ENCODE measurements around the gene ZNF84. TPM values are rescaled to one million over a fixed set of nuclear protein-coding genes. Genes with fewer than 3 reads are reported as not detected.

The ZNF84 gene
- total and polyA plus RNA-seq, 10 of the 15 experiments (the other 5 are each of a cell fraction or from before 2014, with no cell fraction given), result 10.4 to 35.3 (median 16.6) TPM

DNA sequence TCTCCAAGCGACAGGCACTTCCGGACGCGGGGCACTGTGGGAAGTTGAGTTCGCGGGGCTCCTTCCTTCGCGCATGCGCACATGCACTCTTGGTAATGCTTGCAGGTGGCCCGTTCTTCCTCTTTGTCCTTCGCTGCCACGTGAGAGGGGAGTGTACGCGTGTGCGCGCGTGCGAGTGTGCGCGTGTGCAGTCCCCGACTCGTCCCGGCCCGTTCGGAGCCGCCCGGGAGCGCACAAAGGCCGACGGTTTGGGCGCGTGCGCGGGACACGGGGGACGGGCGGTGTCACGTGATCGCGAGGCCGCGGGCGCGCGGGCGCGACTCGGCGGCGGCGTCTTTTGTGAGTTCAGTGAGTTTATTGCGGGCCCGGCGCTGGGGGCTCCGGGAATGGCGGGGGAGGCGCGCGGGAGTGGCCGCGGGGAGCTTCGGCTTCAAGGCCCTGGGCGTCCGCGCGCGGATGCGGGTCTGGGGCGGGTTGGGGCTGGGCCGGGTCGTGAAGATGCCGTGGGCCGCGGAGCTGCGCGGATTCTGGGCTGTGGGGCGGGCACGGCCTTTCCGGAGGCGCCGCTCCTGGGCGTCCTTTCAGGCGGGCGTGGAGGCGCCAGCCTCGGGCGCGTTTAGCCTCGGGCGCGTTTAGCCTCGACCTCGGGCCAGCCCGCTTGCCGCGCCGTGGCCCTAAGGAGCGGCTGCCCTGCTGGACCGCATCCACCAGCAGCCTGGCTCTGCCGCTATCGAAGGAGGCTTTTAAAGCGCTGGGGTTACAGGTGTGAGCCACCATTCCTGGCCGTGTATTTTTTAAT lies at the start of gene ZNF84 (continued):
- TF ChIP-seq MXI1 (IDR thresholded peaks at IDR 0.05; ENCODE audit: low read depth, low read length), result peak; percentile 85
- TF ChIP-seq CREM (IDR thresholded peaks at IDR 0.05; ENCODE audit: low read depth), result peak; percentile 75
- peak; percentile 59; the same call in 1 of the 2 replicates for TF ChIP-seq DPF2 (IDR thresholded peaks at IDR 0.05)
- TF ChIP-seq NFYA (IDR thresholded peaks at IDR 0.05; ENCODE audit: borderline replicate concordance, low read depth, low read length), result no peak

DNA sequence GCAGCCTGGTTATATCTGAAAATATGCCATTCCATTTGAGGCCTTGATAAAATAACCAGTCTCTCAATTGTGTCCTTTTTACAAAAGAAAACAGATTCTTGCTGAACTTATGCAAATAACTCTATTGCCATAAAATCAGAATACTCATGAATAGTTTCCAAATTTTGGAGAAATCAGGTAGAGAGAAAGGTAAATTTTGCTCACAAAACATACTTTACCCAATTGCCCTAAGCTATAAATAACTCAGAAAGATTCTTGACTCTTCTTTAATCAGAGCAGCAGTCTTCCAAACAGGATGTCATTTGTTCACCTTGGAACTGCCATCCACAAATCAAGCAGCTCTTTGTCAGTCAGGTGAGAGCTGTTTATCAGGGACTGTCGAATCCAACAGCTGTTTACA lies 38.6 kb upstream of the ZNF84 start:
- FAIRE-seq (no peak), DNase-seq (ENCODE audit: low read depth, low spot score) (no peak), ATAC-seq (no peak)
- H2AFZ ChIP-seq (ENCODE audit: control insufficient read depth, low read depth, low read length), result no peak overlapping the region
- ChIA-PET POLR2A (no interaction called here), SMC1A (ENCODE audit: uncharacterized antibody, unreplicated experiment) (no interaction called here), CTCF (interaction anchor here (0.6 to 1.2 kb wide), 3 partner anchors 11 to 134 kb away, joined by 3 to 4 read pairs (median 3); no protein-coding TSS in a partner anchor), RAD21 (ENCODE audit: unreplicated experiment) (no interaction called here)
- no peak overlapping the region for H3K4me3 ChIP-seq
- no peaks in the 10 kb centered on the region for H4K20me1 ChIP-seq (ENCODE audit: control insufficient read depth, insufficient read depth)
- intact Hi-C loops (cut with micrococcal nuclease; ENCODE audit: unreplicated experiment) (no loop called here), in situ Hi-C loops (cut with MboI) (no loop called here)
- H3K27ac ChIP-seq (ENCODE audit: control insufficient read depth, insufficient read depth), result no peak overlapping the region
- 48% methylated on average over 1 of the region's 1 CpG for WGBS (ENCODE audit: insufficient coverage, insufficient replicate concordance, low lambda C conversion rate, missing lambda C conversion rate)
- peaks cover 46% of the 10 kb centered on the region for H3K9me3 ChIP-seq (replicated peaks; ENCODE audit: control insufficient read depth, insufficient read depth, low read length)
- H3K27me3 ChIP-seq (replicated peaks in 1 of 2; ENCODE audit: control insufficient read depth in 2 of 2, insufficient read depth in 2 of 2, low read length in 1 of 2), result no peaks in the 10 kb centered on the region
- H3K79me2 ChIP-seq (ENCODE audit: control insufficient read depth, insufficient read depth, low read length), result peaks cover 2% of the 10 kb centered on the region
- no TSS peak for BruUV-seq (replicated peaks)
- peaks cover 4 to 12% of the 10 kb centered on the region in 2 experiments; a peak in 2 of 4 replicates for H3K36me3 ChIP-seq (ENCODE audit: control insufficient read depth in 2 of 2, insufficient read depth in 2 of 2, low read length in 1 of 2)
- no peak overlapping the region for H3K9ac ChIP-seq (ENCODE audit: control insufficient read depth, insufficient read depth, low read length)
- no peaks in the 10 kb centered on the region for H3K4me1 ChIP-seq (ENCODE audit: control insufficient read depth, insufficient read depth, low read length)
- TF ChIP-seq CEBPB (IDR thresholded peaks at IDR 0.05; ENCODE audit: borderline replicate concordance in 1 of 2, low read depth in 2 of 2, low read length in 2 of 2) (no peak), ESRRA (IDR thresholded peaks at IDR 0.05; ENCODE audit: low read length) (no peak), NFIC (IDR thresholded peaks at IDR 0.05; ENCODE audit: low read depth, low read length) (no peak), SUZ12 (IDR thresholded peaks at IDR 0.05; ENCODE audit: unreplicated experiment) (no peak), STAT1 (conservative IDR thresholded peaks at IDR 0.05) (no peak), EED (IDR thresholded peaks at IDR 0.05; ENCODE audit: low read depth) (no peak)
- TF ChIP-seq, protein P1, sequence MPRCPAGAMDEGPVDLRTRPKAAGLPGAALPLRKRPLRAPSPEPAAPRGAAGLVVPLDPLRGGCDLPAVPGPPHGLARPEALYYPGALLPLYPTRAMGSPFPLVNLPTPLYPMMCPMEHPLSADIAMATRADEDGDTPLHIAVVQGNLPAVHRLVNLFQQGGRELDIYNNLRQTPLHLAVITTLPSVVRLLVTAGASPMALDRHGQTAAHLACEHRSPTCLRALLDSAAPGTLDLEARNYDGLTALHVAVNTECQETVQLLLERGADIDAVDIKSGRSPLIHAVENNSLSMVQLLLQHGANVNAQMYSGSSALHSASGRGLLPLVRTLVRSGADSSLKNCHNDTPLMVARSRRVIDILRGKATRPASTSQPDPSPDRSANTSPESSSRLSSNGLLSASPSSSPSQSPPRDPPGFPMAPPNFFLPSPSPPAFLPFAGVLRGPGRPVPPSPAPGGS (IDR thresholded peaks at IDR 0.05; ENCODE audit: borderline replicate concordance, insufficient read depth, low read depth, low read length, poor library complexity, severe bottlenecking), result no peak
- TF ChIP-seq, protein P2, sequence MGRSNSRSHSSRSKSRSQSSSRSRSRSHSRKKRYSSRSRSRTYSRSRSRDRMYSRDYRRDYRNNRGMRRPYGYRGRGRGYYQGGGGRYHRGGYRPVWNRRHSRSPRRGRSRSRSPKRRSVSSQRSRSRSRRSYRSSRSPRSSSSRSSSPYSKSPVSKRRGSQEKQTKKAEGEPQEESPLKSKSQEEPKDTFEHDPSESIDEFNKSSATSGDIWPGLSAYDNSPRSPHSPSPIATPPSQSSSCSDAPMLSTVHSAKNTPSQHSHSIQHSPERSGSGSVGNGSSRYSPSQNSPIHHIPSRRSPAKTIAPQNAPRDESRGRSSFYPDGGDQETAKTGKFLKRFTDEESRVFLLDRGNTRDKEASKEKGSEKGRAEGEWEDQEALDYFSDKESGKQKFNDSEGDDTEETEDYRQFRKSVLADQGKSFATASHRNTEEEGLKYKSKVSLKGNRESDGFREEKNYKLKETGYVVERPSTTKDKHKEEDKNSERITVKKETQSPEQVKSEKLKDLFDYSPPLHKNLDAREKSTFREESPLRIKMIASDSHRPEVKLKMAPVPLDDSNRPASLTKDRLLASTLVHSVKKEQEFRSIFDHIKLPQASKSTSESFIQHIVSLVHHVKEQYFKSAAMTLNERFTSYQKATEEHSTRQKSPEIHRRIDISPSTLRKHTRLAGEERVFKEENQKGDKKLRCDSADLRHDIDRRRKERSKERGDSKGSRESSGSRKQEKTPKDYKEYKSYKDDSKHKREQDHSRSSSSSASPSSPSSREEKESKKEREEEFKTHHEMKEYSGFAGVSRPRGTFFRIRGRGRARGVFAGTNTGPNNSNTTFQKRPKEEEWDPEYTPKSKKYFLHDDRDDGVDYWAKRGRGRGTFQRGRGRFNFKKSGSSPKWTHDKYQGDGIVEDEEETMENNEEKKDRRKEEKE (IDR thresholded peaks at IDR 0.05), result no peak
- H3K4me2 ChIP-seq (ENCODE audit: control insufficient read depth, insufficient read depth), result no peak overlapping the region
